H1 (cell line): Measurements from ENCODE around the gene SRP9. TPM values are rescaled to one million over a fixed set of nuclear protein-coding genes. Genes with fewer than 3 reads are reported as not detected.

ENCODE experiments used
- SRF ChIP-seq: IDR thresholded peaks from 2 replicates; pipeline ENCODE4 v1.6.1; 2011; ENCODE audit warnings: mild to moderate bottlenecking, low read depth, low read length, moderate library complexity
- polyA plus RNA-seq, 7 experiments: library from polyadenylated mRNA; depleted of rRNA in 3 of 7; stranded (reverse) in 5 of 7; unstranded in 2 of 7; fragments of >200 nt in 5 of 7; fragments of 200-250 nt in 2 of 7; gene quantifications; 1 replicate in 5 of 7; 2 replicates in 1 of 7; 4 replicates in 1 of 7; pipeline versions ENCODE4 v1.2.1 to v1.2.3, GENCODE V29; 2011 to 2013; ENCODE audit warnings: missing spikeins in 2 of 7, mixed read lengths in 2 of 7
- total RNA-seq: library from RNA; stranded (reverse); fragmentation: NEBNext Ultra II Directional; extraction: Animal tissue kit (Norgen Biotek cat#: 25700); gene quantifications from 2 replicates; pipeline ENCODE4 v1.2.1, GENCODE V29; 2021
- TF ChIP-seq, protein P1 (sequence below): IDR thresholded peaks from 2 replicates; pipeline ENCODE4 v1.6.1; 2012; ENCODE audit warnings: low read length, inconsistent platforms

Gene SRP9
- total and polyA plus RNA-seq, 2 of the 8 experiments (the other 6 are each of a cell fraction or from before 2014, with no cell fraction given) = 446 to 572 TPM

- no peak for TF ChIP-seq SRF
- TF ChIP-seq, protein P1, sequence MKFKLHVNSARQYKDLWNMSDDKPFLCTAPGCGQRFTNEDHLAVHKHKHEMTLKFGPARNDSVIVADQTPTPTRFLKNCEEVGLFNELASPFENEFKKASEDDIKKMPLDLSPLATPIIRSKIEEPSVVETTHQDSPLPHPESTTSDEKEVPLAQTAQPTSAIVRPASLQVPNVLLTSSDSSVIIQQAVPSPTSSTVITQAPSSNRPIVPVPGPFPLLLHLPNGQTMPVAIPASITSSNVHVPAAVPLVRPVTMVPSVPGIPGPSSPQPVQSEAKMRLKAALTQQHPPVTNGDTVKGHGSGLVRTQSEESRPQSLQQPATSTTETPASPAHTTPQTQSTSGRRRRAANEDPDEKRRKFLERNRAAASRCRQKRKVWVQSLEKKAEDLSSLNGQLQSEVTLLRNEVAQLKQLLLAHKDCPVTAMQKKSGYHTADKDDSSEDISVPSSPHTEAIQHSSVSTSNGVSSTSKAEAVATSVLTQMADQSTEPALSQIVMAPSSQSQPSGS = no peak
Observed at GRCh38 chr1:225754940-225755641, 22.5 kb upstream of the SRP9 start (continued).
